H1 (cell line): ENCODE data around the gene CSRP1. TPM values are rescaled to one million over a fixed set of nuclear protein-coding genes. Genes with fewer than 3 reads are reported as not detected.

Source experiments
- EZH2 ChIP-seq: fragments of 200-600 bp; sonication (generic); IDR thresholded peaks from 2 replicates; pipeline ENCODE4 v1.7.1; 2012; ENCODE audit warnings: low read depth, mild to moderate bottlenecking, moderate library complexity, low read length, inconsistent platforms; ENCODE audit not compliant: severe bottlenecking
- NANOG ChIP-seq: IDR thresholded peaks from 2 replicates; pipeline ENCODE4 v1.6.1; 2011; ENCODE audit warnings: low read length, low read depth, mild to moderate bottlenecking, inconsistent platforms; ENCODE audit not compliant: insufficient read depth, poor library complexity, severe bottlenecking
- polyA plus RNA-seq, 7 experiments: library from polyadenylated mRNA; depleted of rRNA in 3 of 7; stranded (reverse) in 5 of 7; unstranded in 2 of 7; fragments of >200 nt in 5 of 7; fragments of 200-250 nt in 2 of 7; gene quantifications; 1 replicate in 5 of 7; 2 replicates in 1 of 7; 4 replicates in 1 of 7; pipeline versions ENCODE4 v1.2.1 to v1.2.3, GENCODE V29; 2011 to 2013; ENCODE audit warnings: missing spikeins in 2 of 7, mixed read lengths in 2 of 7
- total RNA-seq: library from RNA; stranded (reverse); fragmentation: NEBNext Ultra II Directional; extraction: Animal tissue kit (Norgen Biotek cat#: 25700); gene quantifications from 2 replicates; pipeline ENCODE4 v1.2.1, GENCODE V29; 2021

CSRP1 gene
- total and polyA plus RNA-seq, 2 of the 8 experiments (the other 6 are each of a cell fraction or from before 2014, with no cell fraction given): 14.2 to 22.3 TPM

DNA sequence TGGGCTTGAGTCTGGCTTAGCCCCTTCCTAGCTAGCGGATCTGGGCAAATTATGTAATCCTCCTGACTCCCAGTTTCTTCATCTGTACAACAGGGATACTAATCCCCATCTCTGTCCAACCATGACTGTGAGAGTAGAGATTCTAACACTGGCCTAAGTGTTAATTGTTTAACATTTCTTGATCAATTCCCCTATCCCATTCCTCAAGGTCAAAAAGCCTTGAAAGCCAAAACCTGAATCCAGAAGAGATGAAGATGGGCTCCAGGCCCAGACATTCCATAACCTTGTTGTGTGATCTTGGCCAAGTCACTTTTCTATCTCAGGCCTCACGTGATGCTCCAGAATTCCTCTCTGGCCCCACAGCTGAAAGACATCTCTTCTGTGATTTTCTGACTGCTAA, 19.2 kb downstream of the CSRP1 start (continued):
- TF ChIP-seq NANOG: no peak
- no peak for TF ChIP-seq EZH2
